HEK293T (cell line): ENCODE measurements around the gene PLPP7.
A peak's percentile ranks its signal among the peaks of the same experiment; 100 is the strongest.

ENCODE experiments used
- CTCF ChIA-PET: fragments of 350-600 bp; formaldehyde crosslinking; extraction: SDS; loops from one replicate; lab custom pipeline; 2021; ENCODE audit warnings: antibody characterized with exemption, inconsistent platforms; lab: Yijun Ruan, JAX
- POLR2A ChIA-PET: fragments of 350-600 bp; formaldehyde crosslinking; extraction: SDS; loops from one replicate; lab custom pipeline; 2020; ENCODE audit warnings: antibody characterized with exemption, inconsistent platforms; lab: Yijun Ruan, JAX
- DNase-seq: peaks from one replicate; pipeline ENCODE4 v3.0.0; 2012; ENCODE audit warnings: mixed read lengths; ENCODE audit errors: extremely low spot score
- ARNT ChIP-seq: fragments of 450-650 bp; IDR thresholded peaks from 2 replicates; pipeline ENCODE4 v1.6.1; 2017; ENCODE audit warnings: mild to moderate bottlenecking
- BHLHE40 ChIP-seq: fragments of 450-650 bp; IDR thresholded peaks from 2 replicates; pipeline ENCODE4 v1.6.1; 2016; ENCODE audit warnings: mild to moderate bottlenecking, moderate library complexity, borderline replicate concordance
- CTBP1 ChIP-seq: fragments of 450-650 bp; IDR thresholded peaks from 2 replicates; pipeline ENCODE4 v1.6.1; 2016; ENCODE audit warnings: borderline replicate concordance
- ELF4 ChIP-seq: fragments of 450-650 bp; IDR thresholded peaks from 2 replicates; pipeline ENCODE4 v1.6.1; 2017; ENCODE audit warnings: antibody characterized with exemption
- FOXA1 ChIP-seq: fragments of 450-650 bp; IDR thresholded peaks from 2 replicates; pipeline ENCODE4 v1.6.1; 2016; ENCODE audit warnings: mild to moderate bottlenecking
- FOXK2 ChIP-seq: fragments of 450-650 bp; IDR thresholded peaks from 2 replicates; pipeline ENCODE4 v1.6.1; 2016; ENCODE audit warnings: mild to moderate bottlenecking
- FOXM1 ChIP-seq: fragments of 450-650 bp; IDR thresholded peaks from 2 replicates; pipeline ENCODE4 v1.6.1; 2017; ENCODE audit warnings: mild to moderate bottlenecking, borderline replicate concordance
- HDGF ChIP-seq: fragments of 450-650 bp; IDR thresholded peaks from 2 replicates; pipeline ENCODE4 v1.6.1; 2017; ENCODE audit warnings: antibody characterized with exemption, borderline replicate concordance
- L3MBTL2 ChIP-seq: fragments of 450-650 bp; conservative IDR thresholded peaks from 2 replicates; pipeline ENCODE4 v1.6.1; 2016; ENCODE audit warnings: mild to moderate bottlenecking
- LEF1 ChIP-seq: fragments of 450-650 bp; IDR thresholded peaks from 2 replicates; pipeline ENCODE4 v1.6.1; 2017; ENCODE audit warnings: mild to moderate bottlenecking, borderline replicate concordance
- NFRKB ChIP-seq: fragments of 450-650 bp; IDR thresholded peaks from 2 replicates; pipeline ENCODE4 v1.6.1; 2016; ENCODE audit warnings: mild to moderate bottlenecking, moderate library complexity
- PKNOX1 ChIP-seq: fragments of 450-650 bp; IDR thresholded peaks from 2 replicates; pipeline ENCODE4 v1.6.1; 2016
- SP1 ChIP-seq: fragments of 450-650 bp; IDR thresholded peaks from 2 replicates; pipeline ENCODE4 v1.6.1; 2017
- SUZ12 ChIP-seq: fragments of 450-650 bp; IDR thresholded peaks from 2 replicates; pipeline ENCODE4 v1.6.1; 2016; ENCODE audit warnings: mild to moderate bottlenecking
- TARDBP ChIP-seq: fragments of 450-650 bp; IDR thresholded peaks from 2 replicates; pipeline ENCODE4 v1.6.1; 2016
- ZNF384 ChIP-seq: fragments of 450-650 bp; IDR thresholded peaks from 2 replicates; pipeline ENCODE4 v1.6.1; 2016

Gene PLPP7

GRCh38 chr9:131299961-131300347 is 10.4 kb downstream of the PLPP7 start:
- DNase-seq: no peak
- TF ChIP-seq TARDBP: no peak
- no peak for TF ChIP-seq PKNOX1
- TF ChIP-seq ZNF384: no peak
- TF ChIP-seq FOXA1: no peak
- TF ChIP-seq BHLHE40: no peak
- no peak for TF ChIP-seq ELF4
- TF ChIP-seq SP1: no peak
- no peak for TF ChIP-seq LEF1
- no peak for TF ChIP-seq CTBP1
- no peak for TF ChIP-seq L3MBTL2
- TF ChIP-seq FOXM1: no peak
- no peak for TF ChIP-seq ARNT
- no peak for TF ChIP-seq SUZ12
- TF ChIP-seq HDGF: no peak
- TF ChIP-seq NFRKB: no peak
- no peak for TF ChIP-seq FOXK2
- ChIA-PET POLR2A (no interaction called here), CTCF (interaction anchor here (0.7 kb wide), 1 partner anchor 85 kb away, joined by 6 read pairs; no protein-coding TSS in a partner anchor)

GRCh38 chr9:131300444-131300843 is 10.9 kb downstream of the PLPP7 start:
- CTCF ChIA-PET: interaction anchor here (0.7 kb wide), 1 partner anchor 85 kb away, joined by 6 read pairs; no protein-coding TSS in a partner anchor
- TF ChIP-seq ZNF384: peak; percentile 60; the same call in 1 of the 2 replicates
- TF ChIP-seq CTBP1: no peak
- no peak for TF ChIP-seq SUZ12
- TF ChIP-seq BHLHE40: no peak
- no peak for TF ChIP-seq ELF4
- no peak for TF ChIP-seq PKNOX1
- POLR2A ChIA-PET: no interaction called here
- no peak for DNase-seq

GRCh38 chr9:131302244-131303075 is 12.9 kb downstream of the PLPP7 start:
- TF ChIP-seq PKNOX1 (no peak), L3MBTL2 (no peak), LEF1 (no peak), FOXK2 (no peak), SUZ12 (no peak), BHLHE40 (no peak), ARNT (no peak), SP1 (no peak), ELF4 (no peak), FOXM1 (no peak), ZNF384 (no peak), CTBP1 (no peak), HDGF (no peak), FOXA1 (no peak), TARDBP (no peak), NFRKB (no peak)
- DNase-seq: no peak
- ChIA-PET CTCF (no interaction called here), POLR2A (no interaction called here)

- ChIA-PET CTCF (no interaction called here), POLR2A (interaction anchor here (1.0 kb wide), 1 partner anchor 178 kb away, joined by 3 read pairs; the partner anchor contains the start of gene NUP214)
- no peak for DNase-seq
- no peak for TF ChIP-seq ZNF384
- no peak for TF ChIP-seq TARDBP
- TF ChIP-seq LEF1: no peak
- TF ChIP-seq PKNOX1: no peak
- no peak for TF ChIP-seq ELF4
- TF ChIP-seq FOXM1: no peak
- TF ChIP-seq SP1: no peak
- no peak for TF ChIP-seq FOXA1
- no peak for TF ChIP-seq ARNT
- no peak for TF ChIP-seq FOXK2
Measured at GRCh38 chr9:131303381-131304321, 14.1 kb downstream of the PLPP7 start.

- no peak for TF ChIP-seq FOXK2
- no peak for TF ChIP-seq FOXA1
- TF ChIP-seq LEF1: no peak
- TF ChIP-seq ZNF384: no peak
- no peak for TF ChIP-seq L3MBTL2
- TF ChIP-seq PKNOX1: no peak
- TF ChIP-seq CTBP1: no peak
- no peak for TF ChIP-seq SUZ12
- no peak for DNase-seq
- POLR2A ChIA-PET: no interaction called here
- CTCF ChIA-PET: no interaction called here
Measured at GRCh38 chr9:131304676-131305355, 15.3 kb downstream of the PLPP7 start.
